Lung (tissue), 12 donors: ENCODE measurements around the gene RGL3. TPM values are rescaled to one million over a fixed set of nuclear protein-coding genes. Genes with fewer than 3 reads are reported as not detected.

Experiments used
- ATAC-seq: fragments of 200-7000 bp; cut with Tn5 transposase; one replicate; pipeline ENCODE4 v1.9.1; 2020; ENCODE audit warnings: moderate number of reproducible peaks; ENCODE audit not compliant: insufficient read depth, low FRiP score
- DNase-seq, 3 donors: peaks; one replicate each; pipeline ENCODE4 v3.0.0-alpha.2; 2013 to 2017
- H3K27ac ChIP-seq, 2 donors: one replicate each; pipeline ENCODE4 v1.5.1; 2013; ENCODE audit warnings: mild to moderate bottlenecking in 2 of 2, moderate library complexity in 2 of 2, control low read depth in 1 of 2, inconsistent platforms in 1 of 2, low read depth in 1 of 2, low read length in 1 of 2
- H3K27me3 ChIP-seq, 3 donors: one replicate each; pipeline ENCODE4 v1.5.1; 2013; ENCODE audit warnings: low read length in 2 of 3; ENCODE audit not compliant: control insufficient read depth in 3 of 3, insufficient read depth in 3 of 3
- H3K36me3 ChIP-seq, 4 donors: one replicate each; pipeline ENCODE4 v1.5.1; 2013; ENCODE audit warnings: low read length in 4 of 4, mild to moderate bottlenecking in 1 of 4, moderate library complexity in 1 of 4; ENCODE audit not compliant: control insufficient read depth in 4 of 4, insufficient read depth in 4 of 4
- H3K4me1 ChIP-seq, 5 donors: one replicate each; pipeline ENCODE4 v1.5.1; 2013; ENCODE audit warnings: low read length in 5 of 5, mild to moderate bottlenecking in 2 of 5, moderate library complexity in 1 of 5; ENCODE audit not compliant: control insufficient read depth in 5 of 5, insufficient read depth in 5 of 5
- H3K4me3 ChIP-seq: one replicate; pipeline ENCODE4 v1.5.1; 2013; ENCODE audit warnings: mild to moderate bottlenecking, control low read depth, moderate library complexity
- H3K9ac ChIP-seq, 2 donors: one replicate each; pipeline ENCODE4 v1.5.1; 2013; ENCODE audit warnings: low read length in 2 of 2, control low read depth in 1 of 2; ENCODE audit not compliant: insufficient read depth in 1 of 2
- H3K9me3 ChIP-seq, 4 donors: one replicate each; pipeline ENCODE4 v1.5.1; 2013; ENCODE audit warnings: low read length in 3 of 4, mild to moderate bottlenecking in 1 of 4, moderate library complexity in 1 of 4; ENCODE audit not compliant: control insufficient read depth in 4 of 4, insufficient read depth in 3 of 4
- CTCF ChIP-seq: IDR thresholded peaks from 2 replicates; pipeline ENCODE4 v1.5.1; 2012; ENCODE audit warnings: mild to moderate bottlenecking; ENCODE audit errors: control extremely low read depth, extremely low read depth
- WGBS, 2 donors: extraction: QIAGEN DNeasy Blood & Tissue Kit; methylation state at CpG; one replicate each; pipeline ENCODE4 v1.1.7; 2013; 5-methylcytosine and 5-hydroxymethylcytosine counted together
- polyA plus RNA-seq, 2 donors: library from polyadenylated mRNA; stranded (reverse); fragments of 200-250 nt; gene quantifications; one replicate each; pipeline ENCODE4 v1.2.1, GENCODE V29; 2013
- total RNA-seq, 2 donors: library from RNA; depleted of rRNA in 1 of 2; stranded (reverse); fragments of >200 nt in 1 of 2; gene quantifications; one replicate each; pipeline ENCODE4 v1.2.1, GENCODE V29; 2014 to 2021
- donor health status: control.
- donor health status: control.
- donor health status: Bipolar disorder and iron deficiency.
- donor health status: healthy.
- donor health status: DM: yes; HTN: yes; CAD: no.

The RGL3 gene
- total and polyA plus RNA-seq, 4 donors, result 10.4 to 45.2 (median 37.3) TPM

GRCh38 chr19:11390359-11390758 lies 28.8 kb downstream of the RGL3 start:
- TF ChIP-seq CTCF, result no peak
- 96 to 100% methylated on average over 2 of the region's 2 CpGs for WGBS, 2 donors
- DNase-seq, result no peak
- Histone ChIP-seq H3K36me3 (peaks cover 0 to 6% (median 0%) of the 10 kb centered on the region in 4 donors), H3K9ac (no peak overlapping the region), H3K4me3 (no peak overlapping the region), H3K27ac (no peak overlapping the region), H3K4me1 (peaks cover 0 to 2% (median 0%) of the 10 kb centered on the region in 5 donors), H3K9me3 (peaks cover 0 to 3% (median 0%) of the 10 kb centered on the region in 4 donors), H3K27me3 (no peaks in the 10 kb centered on the region)
- ATAC-seq, result no peak

- WGBS, 2 donors, result 55 to 58% methylated on average over 19 of the region's 19 CpGs
- Histone ChIP-seq H3K27ac (no peak overlapping the region), H3K27me3 (peaks cover 0 to 7% (median 3%) of the 10 kb centered on the region in 3 donors), H3K4me1 (peaks cover 0 to 13% (median 6%) of the 10 kb centered on the region in 5 donors), H3K9me3 (peaks cover 0 to 5% (median 0%) of the 10 kb centered on the region in 4 donors), H3K36me3 (no peaks in the 10 kb centered on the region), H3K9ac (no peak overlapping the region), H3K4me3 (no peak overlapping the region)
- DNase-seq (peak in 2 of 3 donors; percentile 27 to 44), ATAC-seq (no peak)
- no peak for TF ChIP-seq CTCF
Observed at GRCh38 chr19:11387162-11388034, 31.7 kb downstream of the RGL3 start.

GRCh38 chr19:11384778-11385129 lies 34.4 kb downstream of the RGL3 start:
- no peak for TF ChIP-seq CTCF
- Histone ChIP-seq H3K36me3 (no peaks in the 10 kb centered on the region), H3K27me3 (peaks cover 0 to 7% (median 6%) of the 10 kb centered on the region in 3 donors), H3K9ac (no peak overlapping the region), H3K4me1 (peaks cover 0 to 23% (median 6%) of the 10 kb centered on the region in 5 donors), H3K9me3 (peaks cover 0 to 2% (median 0%) of the 10 kb centered on the region in 4 donors), H3K4me3 (no peak overlapping the region), H3K27ac (no peak overlapping the region)
- DNase-seq (no peak), ATAC-seq (no peak)
- WGBS, 2 donors, result 73 to 84% methylated on average over 5 of the region's 5 CpGs
